ENCODE measurements around the gene TCIRG1.

TCIRG1 gene

GRCh38 chr11:68027667-68028066, 11.2 kb upstream of the TCIRG1 start:
- 0 out of 2 replicates have a peak, but pooled peaks cover under 1% of the 10 kb centered on the region for H3K36me3 ChIP-seq (ENCODE audit: control insufficient read depth, insufficient read depth, low read length)
- TF ChIP-seq, protein P1, sequence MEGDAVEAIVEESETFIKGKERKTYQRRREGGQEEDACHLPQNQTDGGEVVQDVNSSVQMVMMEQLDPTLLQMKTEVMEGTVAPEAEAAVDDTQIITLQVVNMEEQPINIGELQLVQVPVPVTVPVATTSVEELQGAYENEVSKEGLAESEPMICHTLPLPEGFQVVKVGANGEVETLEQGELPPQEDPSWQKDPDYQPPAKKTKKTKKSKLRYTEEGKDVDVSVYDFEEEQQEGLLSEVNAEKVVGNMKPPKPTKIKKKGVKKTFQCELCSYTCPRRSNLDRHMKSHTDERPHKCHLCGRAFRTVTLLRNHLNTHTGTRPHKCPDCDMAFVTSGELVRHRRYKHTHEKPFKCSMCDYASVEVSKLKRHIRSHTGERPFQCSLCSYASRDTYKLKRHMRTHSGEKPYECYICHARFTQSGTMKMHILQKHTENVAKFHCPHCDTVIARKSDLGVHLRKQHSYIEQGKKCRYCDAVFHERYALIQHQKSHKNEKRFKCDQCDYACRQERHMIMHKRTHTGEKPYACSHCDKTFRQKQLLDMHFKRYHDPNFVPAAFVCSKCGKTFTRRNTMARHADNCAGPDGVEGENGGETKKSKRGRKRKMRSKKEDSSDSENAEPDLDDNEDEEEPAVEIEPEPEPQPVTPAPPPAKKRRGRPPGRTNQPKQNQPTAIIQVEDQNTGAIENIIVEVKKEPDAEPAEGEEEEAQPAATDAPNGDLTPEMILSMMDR (IDR thresholded peaks at IDR 0.05; ENCODE audit: insufficient read depth, low read length, poor library complexity, severe bottlenecking) = no peak
- DNase-seq (ENCODE audit: extremely low read depth, insufficient read length) = no peak
- H3K27me3 ChIP-seq (replicated peaks; ENCODE audit: control insufficient read depth, insufficient read depth, low read length) = no peaks in the 10 kb centered on the region
- H3K4me3 ChIP-seq (replicated peaks; ENCODE audit: low read depth, low read length) = no peak overlapping the region

DNA sequence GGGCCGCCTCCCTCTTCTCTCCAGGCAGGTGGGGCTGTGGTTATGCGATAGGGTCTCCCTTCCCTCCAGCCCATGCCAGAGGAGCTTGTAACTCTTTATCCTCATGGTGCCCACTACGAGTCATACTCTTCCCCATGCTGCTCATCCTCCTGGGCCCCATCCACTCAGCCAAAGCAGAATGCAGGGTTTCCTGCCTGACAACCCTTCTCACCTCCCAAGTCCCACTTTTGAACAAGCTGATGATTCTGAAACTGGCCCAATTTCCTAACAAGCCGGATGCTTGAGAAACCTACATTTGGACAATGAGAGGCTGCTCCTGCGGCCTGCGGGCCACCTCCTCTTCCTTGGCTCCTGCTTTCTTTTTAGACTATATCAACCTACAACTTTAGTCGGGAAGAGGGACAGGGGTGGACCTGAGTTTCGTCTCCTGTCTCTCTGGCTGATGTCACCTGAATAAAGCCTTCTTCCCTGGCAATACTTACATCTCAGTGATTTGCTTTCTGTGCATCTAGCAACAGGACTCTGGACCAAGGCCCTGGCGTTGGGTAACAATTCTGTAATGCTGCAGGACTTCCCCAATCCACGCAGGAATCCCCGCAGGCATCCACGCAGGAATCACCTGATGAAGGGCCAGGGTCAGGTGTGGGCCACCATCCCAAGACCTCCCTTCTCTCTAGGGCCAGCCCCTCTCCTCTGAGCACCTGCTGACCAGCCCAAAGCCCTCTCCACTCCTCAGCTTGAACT, 9.9 kb upstream of the TCIRG1 start:
- Histone ChIP-seq H3K4me3 (replicated peaks; ENCODE audit: low read depth, low read length) (no peak overlapping the region; the same call in 1 of the 2 replicates), H3K36me3 (ENCODE audit: control insufficient read depth, insufficient read depth, low read length) (peaks cover 8% of the 10 kb centered on the region), H3K27me3 (replicated peaks; ENCODE audit: control insufficient read depth, insufficient read depth, low read length) (no peaks in the 10 kb centered on the region)
- no peak for DNase-seq (ENCODE audit: extremely low read depth, insufficient read length)
- TF ChIP-seq, protein P1 (IDR thresholded peaks at IDR 0.05; ENCODE audit: insufficient read depth, low read length, poor library complexity, severe bottlenecking) = no peak

DNA sequence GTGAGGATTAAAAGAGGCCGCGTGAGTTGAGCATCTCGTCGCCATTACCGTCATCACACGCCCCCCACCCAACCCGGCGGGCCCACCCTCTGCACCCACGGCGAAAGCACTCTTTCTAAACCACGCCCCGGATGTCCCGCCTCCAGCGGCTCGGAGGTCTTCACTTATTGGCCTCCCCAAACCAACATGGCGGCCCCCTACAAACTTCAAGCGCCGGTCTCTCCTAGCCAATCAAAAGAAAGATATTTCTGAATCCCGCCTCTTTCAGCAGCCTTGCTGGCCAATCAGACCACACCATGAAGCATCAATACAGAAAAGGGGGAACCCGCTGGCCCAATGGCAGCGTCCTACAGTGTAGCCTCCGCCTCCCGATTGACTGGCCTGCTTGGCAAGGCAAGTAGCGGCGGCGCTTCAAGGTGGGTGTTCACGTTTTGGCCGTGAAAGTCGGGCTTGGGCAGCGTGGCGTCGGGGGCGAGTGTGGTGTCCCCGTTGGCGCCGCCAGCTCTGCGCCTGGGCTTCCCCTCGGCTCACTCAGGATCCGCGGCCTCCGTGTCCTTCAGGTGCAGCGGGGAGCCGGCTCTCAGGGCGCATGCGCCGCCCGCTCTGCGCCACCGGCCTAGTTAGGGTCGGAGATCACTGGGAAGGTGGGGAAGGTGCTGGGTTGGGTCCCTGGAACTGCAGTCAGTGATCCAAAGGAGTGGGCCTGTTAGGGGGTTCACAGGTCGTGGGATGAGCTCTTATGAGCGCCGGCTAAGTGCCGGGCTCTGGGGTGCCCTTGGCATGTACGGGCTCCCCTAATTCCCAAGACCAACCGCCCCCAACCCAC, 8.3 kb upstream of the TCIRG1 start, which contains the start of gene NDUFS8:
Gene NDUFS8, plus strand, starts transcription at position 364 of the 826 bp plus-strand sequence. CDS start 1,471 bp downstream, outside the sequence.
- Histone ChIP-seq H3K27me3 (replicated peaks; ENCODE audit: control insufficient read depth, insufficient read depth, low read length) (no peaks in the 10 kb centered on the region), H3K36me3 (ENCODE audit: control insufficient read depth, insufficient read depth, low read length) (peaks cover 13% of the 10 kb centered on the region)

GRCh38 chr11:68031144-68031464, 7.7 kb upstream of the TCIRG1 start:
- no peak for DNase-seq (ENCODE audit: extremely low read depth, insufficient read length)
- Histone ChIP-seq H3K36me3 (ENCODE audit: control insufficient read depth, insufficient read depth, low read length) (peaks cover 13% of the 10 kb centered on the region), H3K4me3 (replicated peaks; ENCODE audit: low read depth, low read length) (peak overlapping the region; percentile 91), H3K27me3 (replicated peaks; ENCODE audit: control insufficient read depth, insufficient read depth, low read length) (no peaks in the 10 kb centered on the region)
- TF ChIP-seq, protein P1 (IDR thresholded peaks at IDR 0.05; ENCODE audit: insufficient read depth, low read length, poor library complexity, severe bottlenecking) = no peak

More for the DNA sequence above, 8.3 kb upstream of the TCIRG1 start, which contains the start of gene NDUFS8:
- H3K4me3 ChIP-seq (replicated peaks; ENCODE audit: low read depth, low read length) = peak within 1 kb of the TSS; percentile 91
- DNase-seq (ENCODE audit: extremely low read depth, insufficient read length) = peak; percentile 92
- TF ChIP-seq, protein P1 (IDR thresholded peaks at IDR 0.05; ENCODE audit: insufficient read depth, low read length, poor library complexity, severe bottlenecking) = no peak

DNA sequence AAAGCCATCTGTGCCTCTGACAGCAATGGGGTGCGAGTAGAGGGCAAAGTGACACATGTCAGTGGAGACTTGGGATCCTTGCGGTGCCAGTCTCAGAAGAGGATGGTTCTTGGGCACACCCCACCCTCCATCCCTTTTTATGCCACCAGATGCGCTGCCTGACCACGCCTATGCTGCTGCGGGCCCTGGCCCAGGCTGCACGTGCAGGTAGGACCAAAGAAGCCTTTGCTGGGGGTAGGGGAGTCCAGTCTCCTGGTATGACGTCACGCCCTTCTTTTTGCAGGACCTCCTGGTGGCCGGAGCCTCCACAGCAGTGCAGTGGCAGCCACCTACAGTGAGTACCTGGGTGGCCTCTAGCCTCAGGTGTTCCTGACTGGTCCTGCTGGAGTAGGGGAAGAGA, 6.8 kb upstream of the TCIRG1 start:
- Histone ChIP-seq H3K27me3 (replicated peaks; ENCODE audit: control insufficient read depth, insufficient read depth, low read length) (no peaks in the 10 kb centered on the region), H3K36me3 (ENCODE audit: control insufficient read depth, insufficient read depth, low read length) (peaks cover 17% of the 10 kb centered on the region), H3K4me3 (replicated peaks; ENCODE audit: low read depth, low read length) (peak overlapping the region; percentile 91)
- TF ChIP-seq, protein P1 (IDR thresholded peaks at IDR 0.05; ENCODE audit: insufficient read depth, low read length, poor library complexity, severe bottlenecking) = no peak
- DNase-seq (ENCODE audit: extremely low read depth, insufficient read length) = no peak

Data from GM06990 (cell line).